Ascending aorta (tissue), 2 donors: ENCODE measurements around the gene HSD3B2. TPM values are rescaled to one million over a fixed set of nuclear protein-coding genes. Genes with fewer than 3 reads are reported as not detected.

ENCODE experiments used
- DNase-seq, 2 donors: peaks; one replicate each; pipeline ENCODE4 v3.0.0-alpha.2; 2019; ENCODE audit warnings: low spot score in 2 of 2
- H3K27ac ChIP-seq, 2 donors: fragments of 200-600 bp; sonication (generic); one replicate each; pipeline ENCODE4 v1.5.1; 2016 to 2017; ENCODE audit warnings: mild to moderate bottlenecking in 1 of 2
- H3K27me3 ChIP-seq: fragments of 200-600 bp; sonication (generic); one replicate; pipeline ENCODE4 v1.5.1; 2017
- H3K36me3 ChIP-seq, 2 donors: fragments of 200-600 bp; sonication (generic); one replicate each; pipeline ENCODE4 v1.5.1; 2016
- H3K4me1 ChIP-seq, 2 donors: fragments of 200-600 bp; sonication (generic); one replicate each; pipeline ENCODE4 v1.5.1; 2016 to 2017; ENCODE audit warnings: mild to moderate bottlenecking in 1 of 2
- H3K4me3 ChIP-seq, 2 donors: fragments of 200-600 bp; sonication (generic); one replicate each; pipeline ENCODE4 v1.5.1; 2016 to 2017; ENCODE audit warnings: mild to moderate bottlenecking in 1 of 2
- H3K9me3 ChIP-seq, 2 donors: fragments of 200-600 bp; sonication (generic); one replicate each; pipeline ENCODE4 v1.5.1; 2016
- intact Hi-C: fragments of 100-400 bp; cut with DNase I; formaldehyde crosslinking; loops from one replicate; pipeline ENCODE4 v1.15.1; 2023
- total RNA-seq: library from RNA; depleted of rRNA; stranded (reverse); fragments of >200 nt; gene quantifications from one replicate; pipeline ENCODE4 v1.1.0, GENCODE V29; 2016
- TF ChIP-seq, protein P1 (sequence below), 3 experiments: fragments of 200-600 bp in 2 of 3; fragments of 450-650 bp in 1 of 3; sonication (generic) in 2 of 3; IDR thresholded peaks; one replicate each; pipeline ENCODE4 v1.5.1; 2016 to 2019; ENCODE audit warnings: antibody characterized with exemption in 3 of 3, mild to moderate bottlenecking in 1 of 3, moderate library complexity in 1 of 3

Gene HSD3B2
- total RNA-seq, 1 donor from 2014 or later: 9.9 TPM

DNA sequence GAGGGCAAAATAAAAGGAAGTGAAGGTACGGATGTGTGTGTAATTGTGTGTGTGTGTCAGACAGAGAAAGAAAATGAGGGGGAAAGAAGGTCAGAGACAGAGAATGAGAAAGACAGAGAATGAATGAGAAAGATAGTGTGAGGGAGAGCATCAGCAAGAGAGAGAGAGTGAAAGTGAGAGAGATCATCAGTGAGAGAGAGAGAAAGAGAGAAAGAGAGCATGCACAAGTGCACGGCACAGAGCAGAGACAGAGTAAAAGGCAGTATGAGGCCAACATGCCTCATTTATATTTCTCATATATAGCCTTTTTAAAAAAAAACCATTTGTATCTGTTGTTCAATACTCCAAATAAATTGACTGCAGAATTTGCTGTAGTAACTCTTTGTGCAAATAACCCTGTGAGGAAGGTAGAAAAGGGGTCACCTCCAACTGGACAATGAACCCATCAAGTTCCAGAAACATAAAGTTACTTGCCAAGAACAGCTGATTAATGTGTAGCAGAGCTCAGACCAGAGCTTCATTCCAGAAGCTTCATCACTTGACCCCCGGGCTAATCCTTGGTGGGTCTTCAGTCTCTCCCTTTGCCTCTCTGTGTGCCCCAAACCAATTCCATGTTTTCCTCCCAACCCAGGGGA lies 1.2 kb downstream of the HSD3B2 start:
- H3K36me3 ChIP-seq: no peaks in the 10 kb centered on the region
- H3K4me1 ChIP-seq: no peaks in the 10 kb centered on the region
- TF ChIP-seq, protein P1, sequence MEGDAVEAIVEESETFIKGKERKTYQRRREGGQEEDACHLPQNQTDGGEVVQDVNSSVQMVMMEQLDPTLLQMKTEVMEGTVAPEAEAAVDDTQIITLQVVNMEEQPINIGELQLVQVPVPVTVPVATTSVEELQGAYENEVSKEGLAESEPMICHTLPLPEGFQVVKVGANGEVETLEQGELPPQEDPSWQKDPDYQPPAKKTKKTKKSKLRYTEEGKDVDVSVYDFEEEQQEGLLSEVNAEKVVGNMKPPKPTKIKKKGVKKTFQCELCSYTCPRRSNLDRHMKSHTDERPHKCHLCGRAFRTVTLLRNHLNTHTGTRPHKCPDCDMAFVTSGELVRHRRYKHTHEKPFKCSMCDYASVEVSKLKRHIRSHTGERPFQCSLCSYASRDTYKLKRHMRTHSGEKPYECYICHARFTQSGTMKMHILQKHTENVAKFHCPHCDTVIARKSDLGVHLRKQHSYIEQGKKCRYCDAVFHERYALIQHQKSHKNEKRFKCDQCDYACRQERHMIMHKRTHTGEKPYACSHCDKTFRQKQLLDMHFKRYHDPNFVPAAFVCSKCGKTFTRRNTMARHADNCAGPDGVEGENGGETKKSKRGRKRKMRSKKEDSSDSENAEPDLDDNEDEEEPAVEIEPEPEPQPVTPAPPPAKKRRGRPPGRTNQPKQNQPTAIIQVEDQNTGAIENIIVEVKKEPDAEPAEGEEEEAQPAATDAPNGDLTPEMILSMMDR (IDR thresholded peaks at IDR 0.05): no peak
- H3K27me3 ChIP-seq: no peaks in the 10 kb centered on the region
- no peak for DNase-seq
- H3K4me3 ChIP-seq: peak overlapping the region in 1 of 2 donors; percentile 16
- intact Hi-C loops: no loop called here
- no peaks in the 10 kb centered on the region for H3K9me3 ChIP-seq
- no peak overlapping the region for H3K27ac ChIP-seq

DNA sequence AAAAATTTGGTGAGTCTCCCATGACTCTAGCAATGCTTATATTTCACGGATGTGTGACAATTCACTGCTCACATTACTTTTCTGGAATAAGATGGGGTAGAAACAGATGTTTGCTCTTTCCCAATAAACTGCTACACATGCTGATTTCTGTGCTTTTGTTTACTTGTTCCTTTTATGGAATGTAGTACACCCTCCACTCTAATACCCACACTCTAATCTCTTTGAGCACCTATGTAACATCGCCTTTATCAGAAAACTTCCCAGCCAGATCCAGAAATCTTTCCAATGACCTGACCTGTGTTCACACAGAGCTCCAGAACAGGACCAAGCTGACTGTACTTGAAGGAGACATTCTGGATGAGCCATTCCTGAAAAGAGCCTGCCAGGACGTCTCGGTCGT lies 4.2 kb downstream of the HSD3B2 start:
- no peaks in the 10 kb centered on the region for H3K9me3 ChIP-seq
- DNase-seq: no peak
- H3K36me3 ChIP-seq: no peaks in the 10 kb centered on the region
- H3K4me1 ChIP-seq: no peaks in the 10 kb centered on the region
- intact Hi-C loops: no loop called here
- H3K27ac ChIP-seq: no peak overlapping the region
- no peaks in the 10 kb centered on the region for H3K27me3 ChIP-seq
- no peak overlapping the region for H3K4me3 ChIP-seq
- TF ChIP-seq, protein P1 (IDR thresholded peaks at IDR 0.05): no peak

DNA sequence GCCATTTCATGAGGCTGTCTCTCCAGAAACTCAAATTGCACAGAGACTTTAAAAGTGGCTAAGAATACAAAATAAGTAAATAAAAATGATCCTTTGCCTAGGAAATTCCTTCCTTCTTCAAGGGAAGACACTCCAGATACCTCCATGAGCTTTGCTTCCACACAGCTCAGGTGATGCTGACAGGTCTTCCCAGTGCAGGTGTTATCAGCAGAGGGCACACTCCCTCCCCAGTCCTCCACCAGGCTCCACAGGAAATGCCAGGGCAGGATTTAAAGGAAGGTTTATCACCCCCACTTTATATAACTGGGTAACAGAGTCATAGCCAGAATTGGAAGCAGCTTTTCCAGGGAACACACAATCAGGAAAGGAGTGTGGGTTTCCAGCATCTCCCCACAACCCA lies 5.7 kb downstream of the HSD3B2 start:
- TF ChIP-seq, protein P1 (IDR thresholded peaks at IDR 0.05): no peak
- DNase-seq: no peak
- H3K4me3 ChIP-seq: no peak overlapping the region
- intact Hi-C loops: no loop called here
- H3K27me3 ChIP-seq: no peaks in the 10 kb centered on the region
- H3K4me1 ChIP-seq: no peaks in the 10 kb centered on the region
- H3K9me3 ChIP-seq: no peaks in the 10 kb centered on the region
- no peaks in the 10 kb centered on the region for H3K36me3 ChIP-seq
- H3K27ac ChIP-seq: no peak overlapping the region

DNA sequence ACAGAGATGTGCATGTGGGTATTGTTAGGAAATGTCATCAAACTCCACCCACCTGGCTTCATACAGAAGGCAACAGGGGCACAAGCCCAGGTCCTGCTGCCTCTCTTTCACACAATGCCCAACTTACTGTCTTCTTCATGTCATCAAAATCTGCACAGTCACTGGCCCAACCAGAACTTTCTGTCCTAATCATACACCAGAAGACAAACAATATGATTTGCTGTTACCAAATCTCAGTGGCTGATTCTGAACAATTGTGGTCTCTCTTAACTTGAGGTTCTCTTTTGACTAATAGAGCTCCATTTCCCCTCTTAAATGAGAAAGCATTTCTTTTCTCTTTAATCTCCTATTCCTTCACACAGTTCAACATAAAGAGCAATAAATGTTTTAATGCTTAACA lies 7.7 kb downstream of the HSD3B2 start:
- Histone ChIP-seq H3K4me3 (no peak overlapping the region), H3K9me3 (no peaks in the 10 kb centered on the region), H3K27ac (no peak overlapping the region), H3K27me3 (no peaks in the 10 kb centered on the region), H3K36me3 (no peaks in the 10 kb centered on the region), H3K4me1 (no peaks in the 10 kb centered on the region)
- intact Hi-C loops: no loop called here
- DNase-seq: no peak
- TF ChIP-seq, protein P1 (IDR thresholded peaks at IDR 0.05): no peak

DNA sequence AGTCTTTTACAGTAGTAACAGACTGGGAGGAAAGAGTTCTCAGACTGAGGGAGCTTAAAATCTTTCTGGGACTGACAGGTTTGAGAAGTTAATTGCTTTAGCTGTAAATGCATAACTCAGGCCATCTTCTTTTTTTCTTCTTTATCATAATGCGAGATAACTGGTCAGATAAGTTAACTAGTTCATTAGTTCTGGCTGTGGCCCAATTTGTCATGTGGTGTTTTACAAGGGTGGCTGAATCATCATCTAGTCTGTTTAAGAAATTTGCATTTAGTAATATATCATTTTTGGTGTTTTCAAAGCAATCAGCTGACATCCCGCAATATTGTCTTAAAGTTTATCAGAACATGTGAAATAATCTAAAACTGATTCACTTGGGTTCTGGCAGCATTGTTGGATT lies 14.0 kb downstream of the HSD3B2 start:
- TF ChIP-seq, protein P1 (IDR thresholded peaks at IDR 0.05): no peak
- Histone ChIP-seq H3K27me3 (no peaks in the 10 kb centered on the region), H3K9me3 (no peaks in the 10 kb centered on the region), H3K4me1 (no peaks in the 10 kb centered on the region), H3K4me3 (no peak overlapping the region), H3K27ac (no peak overlapping the region), H3K36me3 (no peaks in the 10 kb centered on the region)
- intact Hi-C loops: no loop called here
- no peak for DNase-seq

DNA sequence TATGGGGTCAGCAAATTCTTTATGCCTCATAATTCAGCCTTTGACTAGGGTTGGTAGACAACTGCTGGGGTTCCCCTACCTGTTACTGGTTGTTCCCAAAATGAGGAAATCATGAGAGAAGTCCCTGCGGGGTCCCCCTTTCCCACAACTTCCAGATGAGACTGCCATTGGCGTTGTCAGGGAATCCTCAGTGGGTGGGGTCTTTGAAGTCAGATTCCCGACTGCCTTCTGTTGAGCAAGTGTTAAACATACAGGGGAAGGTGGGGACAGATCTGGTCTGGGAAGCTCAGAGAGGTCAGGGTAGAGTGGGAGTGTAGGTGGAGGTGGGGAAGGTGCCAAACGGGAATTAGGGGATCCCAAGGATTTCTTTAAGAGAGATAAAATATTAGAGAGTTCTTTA lies 14.7 kb downstream of the HSD3B2 start:
- Histone ChIP-seq H3K27ac (no peak overlapping the region), H3K4me3 (no peak overlapping the region), H3K9me3 (no peaks in the 10 kb centered on the region), H3K27me3 (no peaks in the 10 kb centered on the region), H3K4me1 (no peaks in the 10 kb centered on the region), H3K36me3 (no peaks in the 10 kb centered on the region)
- intact Hi-C loops: no loop called here
- TF ChIP-seq, protein P1 (IDR thresholded peaks at IDR 0.05): no peak
- DNase-seq: no peak
